Astrocyte of the spinal cord (primary cell): ENCODE measurements around the gene ASXL2.

Source experiments
- DNase-seq: peaks from one replicate; pipeline ENCODE4 v3.0.0; 2011; ENCODE audit warnings: low read depth, low spot score
- H3K4me3 ChIP-seq: 2 replicates; pipeline ENCODE4 v1.5.1; 2011; ENCODE audit warnings: low read depth, mild to moderate bottlenecking, low read length, moderate library complexity
- CTCF ChIP-seq: IDR thresholded peaks from 2 replicates; pipeline ENCODE4 v1.5.1; 2012; ENCODE audit warnings: low read depth, mild to moderate bottlenecking, low read length, inconsistent platforms
- in situ Hi-C: cut with HindIII; loops from 2 replicates; pipeline ENCODE4 v1.10.0; 2017; ENCODE audit warnings: low sequenced_read_pairs

ASXL2 gene

GRCh38 chr2:25756536-25756935, 121.8 kb downstream of the ASXL2 start:
- H3K4me3 ChIP-seq = no peak overlapping the region
- peak; percentile 16 for DNase-seq
- no peak for TF ChIP-seq CTCF
- in situ Hi-C loops = no loop called here

- TF ChIP-seq CTCF = no peak
- in situ Hi-C loops = no loop called here
- no peak for DNase-seq
- H3K4me3 ChIP-seq = no peak overlapping the region
Measured at GRCh38 chr2:25749676-25750075, 128.6 kb downstream of the ASXL2 start.

- in situ Hi-C loops = no loop called here
- DNase-seq = no peak
- H3K4me3 ChIP-seq = no peak overlapping the region
- no peak for TF ChIP-seq CTCF
Measured at GRCh38 chr2:25744055-25744454, 134.2 kb downstream of the ASXL2 start.

- in situ Hi-C loops = no loop called here
- no peak for TF ChIP-seq CTCF
- DNase-seq = no peak
- no peak overlapping the region for H3K4me3 ChIP-seq
Measured at GRCh38 chr2:25743132-25743830, 135.0 kb downstream of the ASXL2 start.

DNA sequence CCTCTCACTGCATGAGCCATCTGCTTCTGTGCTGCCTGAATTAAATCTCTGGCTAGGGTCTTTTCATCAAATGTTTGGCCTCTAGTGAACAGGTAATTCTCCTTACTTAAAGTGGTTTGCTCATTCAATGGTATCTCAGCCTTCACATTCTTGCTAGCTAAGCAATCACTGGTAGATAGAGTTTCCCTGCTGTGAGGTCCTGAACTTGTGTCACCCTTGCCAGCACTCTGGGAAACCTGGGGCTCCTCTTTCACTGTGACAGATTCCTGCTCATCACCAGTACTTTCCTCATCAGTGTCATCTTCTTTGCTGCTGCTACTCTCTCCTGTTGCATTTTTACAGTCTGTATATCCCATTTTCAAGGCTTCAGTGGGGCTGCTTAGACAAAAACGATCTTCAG, 135.8 kb downstream of the ASXL2 start:
- DNase-seq = no peak
- no peak for TF ChIP-seq CTCF
- in situ Hi-C loops = no loop called here
- no peak overlapping the region for H3K4me3 ChIP-seq

GRCh38 chr2:25740810-25741381, 137.4 kb downstream of the ASXL2 start:
- in situ Hi-C loops = no loop called here
- peak; percentile 82 for DNase-seq
- no peak overlapping the region for H3K4me3 ChIP-seq
- no peak for TF ChIP-seq CTCF
